Astrocyte of the hippocampus (primary cell): Measurements from ENCODE around the gene C1QTNF9B.
"Not testable (repeated sequence)": the region's sequence is repeated elsewhere in the genome, so short reads cannot be mapped to it uniquely, and the experiment has no call there.

Source experiments
- DNase-seq: peaks from one replicate; pipeline ENCODE4 v3.0.0; 2011; ENCODE audit warnings: low read depth, low spot score

Gene C1QTNF9B

GRCh38 chr13:23897452-23897919 lies at the start of gene C1QTNF9B:
Gene C1QTNF9B (minus strand): TSS chr13:23897502.
- not testable (repeated sequence) for DNase-seq

- DNase-seq = no peak
These were observed 49.6 kb upstream of the C1QTNF9B start for GRCh38 chr13:23946900-23947299.

- no peak for DNase-seq
These were observed 48.8 kb upstream of the C1QTNF9B start for GRCh38 chr13:23946067-23946466.

- DNase-seq = no peak
These were observed 48.3 kb upstream of the C1QTNF9B start for GRCh38 chr13:23945612-23946011.

GRCh38 chr13:23941211-23941610 lies 43.9 kb upstream of the C1QTNF9B start:
- DNase-seq = peak; percentile 65

- DNase-seq = not testable (repeated sequence)
These were observed 42.4 kb upstream of the C1QTNF9B start for GRCh38 chr13:23939666-23940065.

GRCh38 chr13:23934520-23934919 lies 37.2 kb upstream of the C1QTNF9B start:
- DNase-seq = no peak

GRCh38 chr13:23928985-23929384 lies 31.7 kb upstream of the C1QTNF9B start:
- peak; percentile 51 for DNase-seq

GRCh38 chr13:23923031-23923430 lies 25.7 kb upstream of the C1QTNF9B start:
- DNase-seq = no peak

- DNase-seq = peak; percentile 30
These were observed 25.0 kb upstream of the C1QTNF9B start for GRCh38 chr13:23922005-23922932.

- DNase-seq = peak; percentile 73
These were observed 24.2 kb upstream of the C1QTNF9B start for GRCh38 chr13:23921451-23921888.

GRCh38 chr13:23919006-23919405 lies 21.7 kb upstream of the C1QTNF9B start:
- no peak for DNase-seq

GRCh38 chr13:23918208-23918607 lies 20.9 kb upstream of the C1QTNF9B start:
- no peak for DNase-seq

GRCh38 chr13:23915308-23915707 lies 18.0 kb upstream of the C1QTNF9B start:
- no peak for DNase-seq

GRCh38 chr13:23912469-23912868 lies 15.2 kb upstream of the C1QTNF9B start:
- no peak for DNase-seq

- DNase-seq = no peak
These were observed 12.3 kb upstream of the C1QTNF9B start for GRCh38 chr13:23909606-23910005.

GRCh38 chr13:23905766-23906165 lies 8.5 kb upstream of the C1QTNF9B start:
- DNase-seq = peak; percentile 36

- DNase-seq = peak; percentile 6
These were observed 6.6 kb upstream of the C1QTNF9B start for GRCh38 chr13:23903906-23904280.

GRCh38 chr13:23902975-23903905 lies 5.9 kb upstream of the C1QTNF9B start:
- peak; percentile 14 for DNase-seq

- no peak for DNase-seq
These were observed 4.1 kb upstream of the C1QTNF9B start for GRCh38 chr13:23901365-23901764.

GRCh38 chr13:23899555-23899954 lies 2.3 kb upstream of the C1QTNF9B start:
- peak; percentile 26 for DNase-seq

GRCh38 chr13:23898101-23898500 lies 799 bp upstream of the C1QTNF9B start:
- DNase-seq = peak; percentile 7
